GM12892 (cell line): ENCODE measurements around the gene SELENOP.

Experiments used
- POLR2A ChIP-seq: IDR thresholded peaks from 2 replicates; pipeline ENCODE4 v1.6.1; 2011; ENCODE audit warnings: low read depth, low read length, control low read depth
- POLR2AphosphoS5 ChIP-seq: IDR thresholded peaks from 2 replicates; pipeline ENCODE4 v1.6.1; 2011; ENCODE audit warnings: low read depth, low read length, control low read depth
- TAF1 ChIP-seq: IDR thresholded peaks from 2 replicates; pipeline ENCODE4 v1.6.1; 2011; ENCODE audit warnings: low read depth, mild to moderate bottlenecking, control low read depth, low read length, borderline replicate concordance

DNA sequence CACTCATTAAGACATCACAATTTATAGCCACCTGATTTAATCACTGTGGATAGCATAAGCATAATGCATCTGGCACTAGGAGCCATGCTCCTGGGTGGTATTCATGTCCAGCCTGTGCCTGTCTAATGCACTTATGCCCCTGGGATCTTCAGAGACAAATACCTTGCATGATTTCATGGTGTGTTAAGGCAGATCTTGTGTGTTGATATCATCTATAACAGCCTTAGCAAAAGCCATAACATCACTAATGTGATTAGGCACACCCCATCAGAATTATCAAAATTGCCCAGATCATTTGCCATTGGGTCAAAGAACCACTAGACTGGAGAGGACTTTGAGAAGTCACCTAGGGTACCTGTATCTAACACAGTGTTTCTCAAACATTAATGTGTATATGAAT, 43.7 kb upstream of the SELENOP start:
- no peak for TF ChIP-seq POLR2AphosphoS5
- no peak for TF ChIP-seq POLR2A
- no peak for TF ChIP-seq TAF1
